OCI-LY7 (cell line): ENCODE results near the gene PRKRIP1. TPM values are rescaled to one million over a fixed set of nuclear protein-coding genes. Genes with fewer than 3 reads are reported as not detected.

Source experiments
- BruUV-seq: library from RNA; stranded (reverse); fragments of 400-500 nt; replicated peaks from 2 replicates; lab custom pipeline; 2021; lab: Mats Ljungman, UMichigan
- CTCF ChIA-PET: fragments of 300-600 bp; sonication (Branson Sonifier 250); formaldehyde crosslinking; loops from one replicate; lab custom pipeline; 2022; ENCODE audit warnings: antibody characterized with exemption; ENCODE audit not compliant: unreplicated experiment; lab: Charles Lee
- POLR2A ChIA-PET: fragments of 300-600 bp; sonication (Branson Sonifier 250); formaldehyde crosslinking; loops from one replicate; lab custom pipeline; 2022; ENCODE audit warnings: antibody characterized with exemption; lab: Charles Lee
- DNase-seq: peaks from one replicate; pipeline ENCODE4 v3.0.0-alpha.2; 2015; ENCODE audit warnings: low spot score
- H2AFZ ChIP-seq: fragments of 200-600 bp; sonication (generic), shearing (Covaris generic); 2 replicates; pipeline ENCODE4 v1.6.1; 2014; ENCODE audit warnings: mild to moderate bottlenecking, antibody characterized with exemption, low read length, moderate library complexity
- H3K27ac ChIP-seq: fragments of 200-600 bp; sonication (generic); 2 replicates; pipeline ENCODE4 v1.5.1; 2014; ENCODE audit warnings: mixed run types, low read depth, mild to moderate bottlenecking, moderate library complexity, low read length, inconsistent platforms; ENCODE audit not compliant: poor library complexity, severe bottlenecking
- H3K36me3 ChIP-seq: fragments of 200-600 bp; sonication (generic); 2 replicates; pipeline ENCODE4 v1.6.1; 2014; ENCODE audit warnings: mild to moderate bottlenecking, antibody characterized with exemption, low read length, moderate library complexity, mixed read lengths; ENCODE audit not compliant: insufficient read depth
- H3K4me1 ChIP-seq: fragments of 200-600 bp; sonication (generic); 2 replicates; pipeline ENCODE4 v1.5.1; 2014; ENCODE audit warnings: mild to moderate bottlenecking, low read length; ENCODE audit not compliant: insufficient read depth, poor library complexity, severe bottlenecking
- H3K4me2 ChIP-seq: fragments of 200-600 bp; sonication (generic); 2 replicates; pipeline ENCODE4 v1.6.1; 2014; ENCODE audit warnings: mild to moderate bottlenecking, low read length
- H3K4me3 ChIP-seq: fragments of 200-600 bp; sonication (generic); 2 replicates; pipeline ENCODE4 v1.5.1; 2014; ENCODE audit warnings: mild to moderate bottlenecking, low read depth, low read length; ENCODE audit not compliant: poor library complexity, severe bottlenecking
- H3K79me2 ChIP-seq: fragments of 200-600 bp; sonication (generic); 2 replicates; pipeline ENCODE4 v1.6.1; 2016; ENCODE audit warnings: low read depth, mild to moderate bottlenecking, low read length, moderate library complexity, mixed read lengths; ENCODE audit not compliant: insufficient read depth
- H3K9me2 ChIP-seq: fragments of 200-600 bp; sonication (generic); 2 replicates; pipeline ENCODE4 v1.6.1; 2016; ENCODE audit warnings: mild to moderate bottlenecking, low read length, mixed read lengths; ENCODE audit not compliant: insufficient read depth
- H3K9me3 ChIP-seq: fragments of 200-600 bp; sonication (generic); 2 replicates; pipeline ENCODE4 v1.6.1; 2014; ENCODE audit warnings: mild to moderate bottlenecking, mixed run types, low read length, mixed read lengths
- H4K20me1 ChIP-seq: fragments of 200-600 bp; sonication (generic); 2 replicates; pipeline ENCODE4 v1.6.1; 2014; ENCODE audit warnings: mild to moderate bottlenecking, antibody characterized with exemption, low read length, moderate library complexity, mixed read lengths; ENCODE audit not compliant: insufficient read depth
- CTCF ChIP-seq: fragments of 200-600 bp; sonication (generic); conservative IDR thresholded peaks from 2 replicates; pipeline ENCODE4 v1.5.1; 2014; ENCODE audit warnings: mild to moderate bottlenecking, antibody characterized with exemption, low read length, moderate library complexity, mixed read lengths
- EZH2phosphoT487 ChIP-seq: fragments of 200-600 bp; sonication (generic); IDR thresholded peaks from 2 replicates; pipeline ENCODE4 v1.6.1; 2018; ENCODE audit warnings: low read depth, borderline replicate concordance, mild to moderate bottlenecking, mixed run types, antibody characterized with exemption, low read length, moderate library complexity, mixed read lengths
- intact Hi-C: fragments of 100-400 bp; cut with micrococcal nuclease; formaldehyde crosslinking; loops from one replicate; pipeline ENCODE4 v1.10.0; 2022; ENCODE audit not compliant: unreplicated experiment
- total RNA-seq, 2 experiments: library from RNA; depleted of rRNA in 1 of 2; stranded (reverse); fragments of >200 nt in 1 of 2; shearing (Covaris generic) in 1 of 2; gene quantifications; 2 replicates each; pipeline ENCODE4 v1.2.3, GENCODE V29; 2014 to 2022

The PRKRIP1 gene
- total RNA-seq, 2 experiments from 2014 or later, result 47.1 to 48.2 TPM

- Histone ChIP-seq H3K4me1 (peaks cover 34% of the 10 kb centered on the region), H3K9me2 (no peaks in the 10 kb centered on the region), H3K9me3 (no peaks in the 10 kb centered on the region), H4K20me1 (no peaks in the 10 kb centered on the region), H2AFZ (no peak overlapping the region), H3K79me2 (peaks cover 13% of the 10 kb centered on the region; the same call in 1 of the 2 replicates), H3K36me3 (peaks cover 54% of the 10 kb centered on the region), H3K4me2 (peak overlapping the region; percentile 44), H3K4me3 (no peak overlapping the region), H3K27ac (peak overlapping the region; percentile 64)
- intact Hi-C loops, result loop anchor here (2.0 kb wide), 1 partner anchor 173 kb away; no protein-coding TSS in a partner anchor
- no TSS peak for BruUV-seq
- ChIA-PET POLR2A (interaction anchor here (0.6 to 1.6 kb wide), 4 partner anchors 15 to 41 kb away, joined by 3 to 6 read pairs (median 6); no protein-coding TSS in a partner anchor), CTCF (interaction anchor here (0.8 to 1.5 kb wide), 2 partner anchors 47 kb away, joined by 4 to 11 read pairs; no protein-coding TSS in a partner anchor)
- TF ChIP-seq CTCF (no peak), EZH2phosphoT487 (no peak)
- DNase-seq, result peak; percentile 63
Observed at GRCh38 chr7:102451371-102452054, 55.4 kb downstream of the PRKRIP1 start.

- H3K79me2 ChIP-seq, result peaks cover 3% of the 10 kb centered on the region; the same call in 1 of the 2 replicates
- no peaks in the 10 kb centered on the region for H3K9me2 ChIP-seq
- no peaks in the 10 kb centered on the region for H3K9me3 ChIP-seq
- H3K4me2 ChIP-seq, result no peak overlapping the region
- no peak for DNase-seq
- peaks cover 54% of the 10 kb centered on the region for H3K36me3 ChIP-seq
- H3K27ac ChIP-seq, result no peak overlapping the region
- H4K20me1 ChIP-seq, result no peaks in the 10 kb centered on the region
- CTCF ChIA-PET, result interaction anchor here (0.8 kb wide), 1 partner anchor 48 kb away, joined by 4 read pairs; no protein-coding TSS in a partner anchor
- H3K4me1 ChIP-seq, result peaks cover 25% of the 10 kb centered on the region
- H3K4me3 ChIP-seq, result no peak overlapping the region
- H2AFZ ChIP-seq, result no peak overlapping the region
- intact Hi-C loops, result no loop called here
- TF ChIP-seq EZH2phosphoT487 (no peak), CTCF (no peak)
- POLR2A ChIA-PET, result interaction anchor here (1.2 to 1.6 kb wide), 3 partner anchors 17 to 42 kb away, joined by 3 to 6 read pairs (median 5); no protein-coding TSS in a partner anchor
- no TSS peak for BruUV-seq
Observed at GRCh38 chr7:102452451-102452850, 56.3 kb downstream of the PRKRIP1 start.

- Histone ChIP-seq H2AFZ (no peak overlapping the region), H3K36me3 (peaks cover 54% of the 10 kb centered on the region), H3K4me3 (no peak overlapping the region), H4K20me1 (no peaks in the 10 kb centered on the region), H3K27ac (no peak overlapping the region), H3K9me3 (no peaks in the 10 kb centered on the region), H3K9me2 (no peaks in the 10 kb centered on the region), H3K4me1 (peaks cover 22% of the 10 kb centered on the region), H3K79me2 (no peaks in the 10 kb centered on the region), H3K4me2 (no peak overlapping the region)
- ChIA-PET POLR2A (interaction anchor here (1.6 kb wide), 1 partner anchor 18 kb away, joined by 3 read pairs; no protein-coding TSS in a partner anchor), CTCF (no interaction called here)
- DNase-seq, result no peak
- intact Hi-C loops, result no loop called here
- no TSS peak for BruUV-seq
- no peak for TF ChIP-seq EZH2phosphoT487
- TF ChIP-seq CTCF, result no peak
Observed at GRCh38 chr7:102453319-102453718, 57.2 kb downstream of the PRKRIP1 start.
